Osteocyte (in vitro differentiated cells): ENCODE results near the gene CELSR2. TPM values are rescaled to one million over a fixed set of nuclear protein-coding genes. Genes with fewer than 3 reads are reported as not detected.
A peak's percentile ranks its signal among the peaks of the same experiment; 100 is the strongest.

Experiments
- DNase-seq: peaks from one replicate; pipeline ENCODE4 v3.0.0; 2021; ENCODE audit warnings: mixed read lengths; ENCODE audit not compliant: unreplicated experiment; ENCODE audit errors: extremely low spot score
- H3K27ac Mint-ChIP-seq: one replicate; pipeline ENCODE4 v1.8.0; 2021; ENCODE audit warnings: mild to moderate bottlenecking, mixed read lengths; ENCODE audit not compliant: unreplicated experiment
- H3K27me3 Mint-ChIP-seq: one replicate; pipeline ENCODE4 v1.8.0; 2021; ENCODE audit warnings: mixed read lengths; ENCODE audit not compliant: unreplicated experiment
- H3K36me3 Mint-ChIP-seq: one replicate; pipeline ENCODE4 v1.8.0; 2021; ENCODE audit warnings: mixed read lengths; ENCODE audit not compliant: unreplicated experiment
- H3K4me1 Mint-ChIP-seq: one replicate; pipeline ENCODE4 v1.8.0; 2021; ENCODE audit warnings: mixed read lengths; ENCODE audit not compliant: unreplicated experiment
- H3K4me3 Mint-ChIP-seq: one replicate; pipeline ENCODE4 v1.8.0; 2021; ENCODE audit warnings: mild to moderate bottlenecking, moderate library complexity, mixed read lengths; ENCODE audit not compliant: unreplicated experiment
- H3K9me3 Mint-ChIP-seq: one replicate; pipeline ENCODE4 v1.8.0; 2021; ENCODE audit warnings: mixed read lengths; ENCODE audit not compliant: unreplicated experiment
- total RNA-seq: library from RNA; stranded (reverse); gene quantifications from 2 replicates; pipeline ENCODE4 v1.2.1, GENCODE V29; 2021
- TF ChIP-seq, protein P1 (sequence below): fragments of 200-600 bp; sonication (generic); IDR thresholded peaks from 2 replicates; pipeline ENCODE4 v1.5.0; 2021; ENCODE audit warnings: antibody characterized with exemption, mild to moderate bottlenecking, moderate library complexity

Gene CELSR2
- total RNA-seq, 1 donor from 2014 or later: 10.3 TPM

DNA sequence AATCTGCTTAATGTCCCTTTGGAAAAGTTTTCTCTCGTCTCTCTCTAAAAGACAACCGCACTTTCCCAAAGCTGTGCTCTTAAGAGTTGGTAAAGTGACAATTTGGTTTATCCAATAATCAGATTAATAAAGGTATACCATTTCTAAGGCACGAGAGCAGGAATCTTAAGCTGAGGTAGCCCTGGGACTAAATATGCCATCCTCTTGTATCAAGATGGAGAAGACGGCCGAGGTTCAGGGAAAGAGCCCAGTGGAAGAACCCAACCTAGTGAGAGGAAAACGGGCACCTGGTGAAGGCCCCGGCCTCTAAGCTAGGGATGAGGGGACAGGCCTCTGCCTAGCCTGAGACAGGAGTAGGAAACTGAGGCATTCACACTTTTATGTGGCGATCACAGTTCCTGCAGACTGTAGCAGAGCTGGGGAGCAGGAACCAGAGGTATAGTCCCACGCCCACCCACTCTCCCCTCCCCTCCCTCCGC is 36.0 kb upstream of the CELSR2 start:
- TF ChIP-seq, protein P1, sequence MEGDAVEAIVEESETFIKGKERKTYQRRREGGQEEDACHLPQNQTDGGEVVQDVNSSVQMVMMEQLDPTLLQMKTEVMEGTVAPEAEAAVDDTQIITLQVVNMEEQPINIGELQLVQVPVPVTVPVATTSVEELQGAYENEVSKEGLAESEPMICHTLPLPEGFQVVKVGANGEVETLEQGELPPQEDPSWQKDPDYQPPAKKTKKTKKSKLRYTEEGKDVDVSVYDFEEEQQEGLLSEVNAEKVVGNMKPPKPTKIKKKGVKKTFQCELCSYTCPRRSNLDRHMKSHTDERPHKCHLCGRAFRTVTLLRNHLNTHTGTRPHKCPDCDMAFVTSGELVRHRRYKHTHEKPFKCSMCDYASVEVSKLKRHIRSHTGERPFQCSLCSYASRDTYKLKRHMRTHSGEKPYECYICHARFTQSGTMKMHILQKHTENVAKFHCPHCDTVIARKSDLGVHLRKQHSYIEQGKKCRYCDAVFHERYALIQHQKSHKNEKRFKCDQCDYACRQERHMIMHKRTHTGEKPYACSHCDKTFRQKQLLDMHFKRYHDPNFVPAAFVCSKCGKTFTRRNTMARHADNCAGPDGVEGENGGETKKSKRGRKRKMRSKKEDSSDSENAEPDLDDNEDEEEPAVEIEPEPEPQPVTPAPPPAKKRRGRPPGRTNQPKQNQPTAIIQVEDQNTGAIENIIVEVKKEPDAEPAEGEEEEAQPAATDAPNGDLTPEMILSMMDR: no peak
- no peaks in the 10 kb centered on the region for H3K9me3 Mint-ChIP-seq
- peak overlapping the region; percentile 31 for H3K27ac Mint-ChIP-seq

DNA sequence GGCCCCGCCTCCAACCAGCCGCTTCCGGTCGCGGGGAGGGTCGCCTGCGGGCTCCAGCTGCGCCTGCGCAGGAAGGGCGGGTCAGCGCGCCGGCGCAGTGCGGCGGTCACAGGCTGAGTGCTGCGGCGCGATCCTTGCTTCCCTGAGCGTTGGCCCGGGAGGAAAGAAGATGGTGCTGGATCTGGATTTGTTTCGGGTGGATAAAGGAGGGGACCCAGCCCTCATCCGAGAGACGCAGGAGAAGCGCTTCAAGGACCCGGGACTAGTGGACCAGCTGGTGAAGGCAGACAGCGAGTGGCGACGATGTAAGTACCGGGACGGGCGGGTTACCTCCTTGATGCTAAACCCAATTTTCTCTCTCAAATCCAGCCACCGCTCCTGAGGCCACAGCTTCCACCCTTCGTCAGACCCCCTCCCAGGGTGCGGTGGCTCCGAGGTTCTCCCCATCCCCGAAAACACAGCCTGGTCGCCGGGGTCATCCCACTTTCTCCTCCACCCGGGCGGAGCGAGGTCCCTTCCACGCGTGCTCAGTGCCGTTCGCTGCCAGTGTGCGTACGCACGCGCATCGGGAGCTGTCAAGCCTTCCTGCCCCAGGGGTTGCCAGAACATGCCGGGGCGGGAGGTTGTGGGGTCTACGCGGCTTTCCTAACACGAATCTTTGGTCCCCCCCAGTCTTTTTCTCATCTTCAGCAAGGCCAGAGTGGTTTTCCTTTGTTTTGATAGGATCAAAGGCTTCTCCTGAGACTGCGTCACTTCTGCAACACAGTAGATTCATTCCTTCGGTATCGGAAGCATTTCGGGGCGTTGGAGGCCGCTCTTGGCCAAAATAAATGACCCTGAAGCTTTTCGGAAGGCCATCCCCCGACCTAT is 35.3 kb upstream of the CELSR2 start, which contains the start of gene SARS1:
Gene SARS1, plus strand, starts transcription at position 95 of the 870 bp plus-strand sequence. Its CDS starts 75 bp downstream, at position 170.
- H3K4me3 Mint-ChIP-seq: peak within 1 kb of the TSS; percentile 98
- DNase-seq: peak; percentile 97
- TF ChIP-seq, protein P1: no peak
- H3K36me3 Mint-ChIP-seq: peaks cover 21% of the 10 kb centered on the region
- H3K4me1 Mint-ChIP-seq: peaks cover 41% of the 10 kb centered on the region
- peak within 1 kb of the TSS; percentile 99 for H3K27ac Mint-ChIP-seq
- no peaks in the 10 kb centered on the region for H3K9me3 Mint-ChIP-seq
- H3K27me3 Mint-ChIP-seq: no peaks in the 10 kb centered on the region

More for the DNA sequence above, 36.0 kb upstream of the CELSR2 start:
- no peak for DNase-seq
- H3K4me3 Mint-ChIP-seq: peak overlapping the region; percentile 98
- no peaks in the 10 kb centered on the region for H3K27me3 Mint-ChIP-seq
- peaks cover 18% of the 10 kb centered on the region for H3K36me3 Mint-ChIP-seq
- peaks cover 44% of the 10 kb centered on the region for H3K4me1 Mint-ChIP-seq

DNA sequence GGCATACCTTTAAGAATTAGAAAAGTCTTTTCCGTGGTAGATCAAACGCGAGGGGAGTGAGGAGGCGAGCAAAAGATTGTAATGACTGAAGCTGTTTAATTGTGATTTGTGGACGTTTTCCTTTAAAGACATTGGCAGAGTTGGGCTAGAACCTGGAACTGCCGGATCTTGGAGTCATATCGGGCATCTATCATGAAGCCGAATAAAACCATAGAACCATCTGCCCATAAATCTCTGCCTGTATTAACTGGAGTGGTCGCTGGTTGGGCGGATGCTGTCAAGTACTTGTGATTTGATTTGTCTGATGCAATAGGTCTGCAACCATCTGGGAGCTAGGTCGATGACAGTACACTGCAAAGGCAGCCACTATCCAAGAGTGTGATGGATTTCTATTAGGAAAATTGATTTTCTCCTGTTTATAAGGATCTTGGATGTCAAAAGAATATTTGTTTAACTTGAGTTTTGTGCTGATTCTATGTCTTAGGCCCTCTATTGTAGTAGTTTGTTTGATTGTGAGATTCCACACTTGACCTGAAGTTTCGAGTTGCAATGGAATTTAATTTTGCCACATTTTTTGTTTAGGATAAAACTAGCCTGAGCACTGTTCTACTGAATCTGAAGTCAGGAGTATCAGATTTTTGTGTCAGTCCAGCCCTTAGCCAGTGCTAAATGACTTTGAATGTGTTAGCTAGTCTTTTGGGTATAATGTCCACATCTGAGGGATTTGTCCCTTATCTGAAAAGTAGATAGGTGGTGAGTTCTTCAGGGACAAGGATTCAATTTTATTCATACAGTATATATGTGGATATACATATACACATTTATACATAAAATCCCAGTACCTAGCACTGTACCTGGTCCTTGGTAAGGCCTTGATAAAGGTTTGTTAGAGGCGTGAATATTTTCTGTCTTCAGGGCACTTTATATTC is 34.4 kb upstream of the CELSR2 start:
- peak; percentile 88 for DNase-seq
- H3K36me3 Mint-ChIP-seq: peaks cover 23% of the 10 kb centered on the region
- peak overlapping the region; percentile 99 for H3K27ac Mint-ChIP-seq
- TF ChIP-seq, protein P1: no peak
- peak overlapping the region; percentile 98 for H3K4me3 Mint-ChIP-seq
- H3K9me3 Mint-ChIP-seq: no peaks in the 10 kb centered on the region
- H3K4me1 Mint-ChIP-seq: peaks cover 35% of the 10 kb centered on the region
- no peaks in the 10 kb centered on the region for H3K27me3 Mint-ChIP-seq

DNA sequence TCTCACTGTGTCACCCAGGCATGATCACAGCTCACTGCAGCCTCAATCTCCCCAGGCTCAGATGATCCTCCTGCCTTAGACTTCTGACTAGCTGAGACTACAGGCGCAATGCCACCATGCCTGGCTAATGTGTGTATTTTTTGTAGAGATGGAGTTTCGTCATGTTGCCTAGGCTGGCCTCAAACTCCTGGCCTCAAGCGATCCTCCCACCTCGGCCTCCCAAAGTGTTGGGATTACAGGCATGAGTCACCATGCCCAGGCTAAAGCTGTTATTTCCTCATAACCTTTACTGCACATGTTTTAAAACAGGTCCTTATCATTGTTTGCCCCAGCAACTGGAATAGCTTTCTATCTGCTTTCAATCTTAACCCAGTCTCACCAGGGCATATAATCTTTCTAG is 32.7 kb upstream of the CELSR2 start:
- peak overlapping the region; percentile 99 for H3K27ac Mint-ChIP-seq
- H3K4me3 Mint-ChIP-seq: peak overlapping the region; percentile 98
- H3K27me3 Mint-ChIP-seq: no peaks in the 10 kb centered on the region
- TF ChIP-seq, protein P1: no peak
- no peak for DNase-seq
- peaks cover 32% of the 10 kb centered on the region for H3K36me3 Mint-ChIP-seq
- H3K4me1 Mint-ChIP-seq: peaks cover 39% of the 10 kb centered on the region
- no peaks in the 10 kb centered on the region for H3K9me3 Mint-ChIP-seq
